Mammary epithelial cell (primary cell): Measurements from ENCODE around the gene PPEF1.

Experiments
- CTCF ChIP-seq, 2 donors: IDR thresholded peaks in 1 of 2; conservative IDR thresholded peaks in 1 of 2; 2 replicates each; pipeline ENCODE4 v1.5.1; 2011 to 2012; ENCODE audit warnings: inconsistent platforms in 2 of 2, low read length in 2 of 2, mild to moderate bottlenecking in 2 of 2, control low read depth in 1 of 2, low read depth in 1 of 2; ENCODE audit not compliant: insufficient read depth in 1 of 2; ENCODE audit errors: extremely low read depth in 1 of 2
- EZH2 ChIP-seq: IDR thresholded peaks from 2 replicates; pipeline ENCODE4 v1.6.1; 2012; ENCODE audit warnings: low read length, inconsistent platforms, borderline replicate concordance

GRCh38 chrX:18872621-18873020 is 165.2 kb downstream of the PPEF1 start:
- no peak for TF ChIP-seq CTCF (conservative IDR thresholded peaks at IDR 0.05 in 1 of 2, IDR thresholded peaks at IDR 0.05 in 1 of 2; ENCODE audit: extremely low read depth in 1 of 2, insufficient read depth in 1 of 2, low read depth in 1 of 2, low read length in 2 of 2)
- no peak for TF ChIP-seq EZH2
